Measurements from ENCODE around the gene GLI1.

GRCh38 chr12:57415088-57415487 is 44.5 kb upstream of the GLI1 start:
- TF ChIP-seq EZH2 (IDR thresholded peaks at IDR 0.05; ENCODE audit: low read length): no peak
- TF ChIP-seq CTCF (optimal IDR thresholded peaks at IDR 0.05 in 1 of 3, IDR thresholded peaks at IDR 0.05 in 1 of 3, conservative IDR thresholded peaks at IDR 0.05 in 1 of 3; ENCODE audit: extremely low read depth in 1 of 3, insufficient read depth in 2 of 3, low read length in 3 of 3): no peak
